GM18505 (cell line): Measurements from ENCODE around the gene FMN1.
A peak's percentile ranks its signal among the peaks of the same experiment; 100 is the strongest.
"Not testable (repeated sequence)": the region's sequence is repeated elsewhere in the genome, so short reads cannot be mapped to it uniquely, and the experiment has no call there.

Experiments
- ATAC-seq: cut with Tn5 transposase; IDR thresholded peaks from one replicate; pipeline ENCODE4 v1.9.1; 2021; ENCODE audit not compliant: unreplicated experiment
- POLR2A ChIP-seq: IDR thresholded peaks from 4 replicates; pipeline ENCODE4 v1.6.1; 2011; ENCODE audit warnings: borderline replicate concordance; ENCODE audit not compliant: insufficient read depth, insufficient read length; ENCODE audit errors: extremely low read depth

The FMN1 gene

DNA sequence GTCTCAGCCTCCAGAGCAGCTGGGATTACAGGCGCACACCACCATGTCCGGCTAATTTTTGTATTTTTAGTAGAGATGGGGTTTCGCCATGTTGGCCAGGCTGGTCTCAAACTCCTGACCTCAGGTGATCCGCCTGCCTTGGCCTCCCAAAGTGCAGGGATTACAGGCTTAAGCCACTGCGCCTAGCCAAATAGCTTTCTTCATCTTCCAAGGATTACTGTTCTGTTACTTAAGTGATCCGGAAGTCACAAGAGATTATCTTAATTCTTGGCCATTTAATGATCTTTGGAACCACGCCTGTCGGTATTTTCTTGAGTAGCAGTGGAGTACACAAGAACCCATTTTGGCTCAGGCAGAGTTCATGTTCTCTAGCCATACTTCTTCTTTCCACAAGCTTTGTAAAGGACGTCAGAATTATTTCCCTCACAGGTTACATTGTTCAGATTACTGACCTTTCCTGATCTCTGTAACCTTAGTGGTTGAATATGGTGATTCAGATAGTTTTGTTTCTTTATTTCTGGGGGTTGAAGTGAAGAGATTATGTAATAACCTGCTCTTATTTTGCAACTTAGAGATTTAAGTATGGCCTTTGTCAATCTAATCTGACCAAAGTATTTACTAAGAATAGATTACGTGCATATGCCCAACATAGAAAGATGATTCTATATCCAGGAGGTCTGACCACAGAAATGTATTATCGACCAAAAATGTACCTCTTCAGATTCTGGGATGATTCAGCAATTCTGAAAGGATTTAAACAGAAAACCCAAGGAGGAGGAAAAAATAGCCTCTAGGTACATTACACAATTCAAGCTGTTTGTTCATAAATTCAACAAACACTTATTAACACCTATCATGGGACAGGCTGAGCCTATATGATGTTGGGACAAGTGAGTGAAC lies 344.5 kb downstream of the FMN1 start:
- no peak for ATAC-seq
- no peak for TF ChIP-seq POLR2A

DNA sequence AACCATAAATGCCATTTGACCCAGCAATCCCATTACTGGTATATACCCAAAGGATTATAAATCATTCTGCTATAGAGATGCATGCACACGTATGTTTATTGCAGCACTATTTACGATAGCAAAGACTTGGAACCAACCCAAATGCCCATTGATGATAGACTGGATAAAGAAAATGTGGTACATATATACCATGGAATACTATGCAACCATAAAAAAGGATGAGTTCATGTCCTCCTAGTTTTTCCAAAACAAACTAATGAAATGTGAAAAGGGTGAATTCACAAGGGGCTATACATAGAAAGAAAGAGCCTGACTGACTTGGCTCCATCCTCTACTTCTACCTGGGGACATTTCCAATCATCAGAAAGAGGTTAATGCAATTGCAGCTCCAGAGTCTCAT lies 347.8 kb downstream of the FMN1 start:
- not testable (repeated sequence) for ATAC-seq

DNA sequence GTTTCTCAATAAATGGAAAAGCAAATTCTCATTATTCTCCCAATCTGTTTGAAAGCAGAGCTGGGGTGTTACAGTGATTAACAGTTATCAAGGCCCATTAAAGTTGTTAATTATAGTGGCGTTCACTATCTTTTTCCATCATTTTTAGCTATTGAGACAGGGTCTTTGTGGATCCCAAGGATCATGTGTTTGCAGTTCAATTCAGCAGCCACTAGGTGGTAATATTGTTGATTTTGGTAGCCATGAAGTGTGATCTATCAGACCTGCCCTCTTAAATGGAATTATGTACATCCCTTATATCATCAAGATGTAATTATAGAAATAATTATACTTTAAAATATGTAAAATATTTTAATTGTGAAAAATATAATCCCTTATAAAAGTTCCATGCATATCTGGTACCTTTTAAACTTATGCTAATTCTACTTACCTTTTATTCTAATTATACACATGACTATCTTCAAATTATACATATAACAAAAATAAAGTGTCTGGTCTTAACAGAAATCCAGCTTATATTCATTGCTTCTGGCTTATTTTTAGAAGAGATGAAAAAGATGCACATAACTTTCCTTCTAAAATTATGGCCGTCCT lies 350.3 kb downstream of the FMN1 start:
- no peak for ATAC-seq

DNA sequence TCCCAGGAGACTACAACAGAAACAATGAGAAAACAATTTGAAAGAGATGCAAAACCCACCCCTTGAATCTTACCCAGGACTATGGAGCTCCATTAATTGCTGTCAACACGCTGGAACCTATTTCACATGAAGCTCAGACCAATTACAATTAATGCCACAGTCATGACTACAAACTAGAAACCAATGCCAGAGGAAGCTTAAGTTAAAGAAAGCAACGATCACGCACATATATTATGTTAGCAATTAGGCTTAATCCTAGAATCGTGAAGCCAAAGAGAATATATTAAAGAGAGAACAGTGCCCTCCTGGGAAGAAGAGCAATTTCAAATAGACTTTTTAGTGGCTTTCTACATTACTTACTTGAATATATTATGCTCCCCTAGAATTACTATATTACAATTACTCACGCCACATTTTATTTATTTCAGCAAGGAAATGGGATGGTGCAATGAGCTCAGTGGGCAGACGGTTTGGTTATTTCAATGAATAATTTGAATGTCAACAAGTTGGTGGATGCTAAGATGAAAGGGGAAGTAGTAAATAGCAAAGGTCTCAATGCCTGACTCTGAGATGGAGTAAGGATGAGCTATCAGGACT lies 351.2 kb downstream of the FMN1 start:
- no peak for TF ChIP-seq POLR2A
- ATAC-seq: no peak

More for the DNA sequence above, 350.3 kb downstream of the FMN1 start:
- no peak for TF ChIP-seq POLR2A

DNA sequence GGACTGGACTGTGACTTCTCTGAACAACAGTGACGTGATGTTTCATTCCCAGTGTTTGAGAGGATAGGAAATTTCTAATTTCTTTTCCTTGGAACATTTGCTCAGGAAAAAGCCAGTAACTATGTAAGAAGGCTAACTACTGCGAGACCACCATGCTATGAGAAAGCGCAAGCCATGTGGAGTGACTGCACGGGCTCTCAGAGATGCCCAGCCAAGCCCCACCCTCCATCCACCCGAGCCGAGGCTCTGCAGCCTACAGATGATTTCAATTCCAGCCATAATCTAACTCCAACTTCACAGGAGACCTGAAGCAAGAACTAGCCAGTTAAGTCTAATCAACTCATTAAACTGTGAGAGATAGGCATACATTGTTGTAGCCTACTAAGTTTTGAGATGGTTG lies 352.4 kb downstream of the FMN1 start:
- no peak for ATAC-seq
- no peak for TF ChIP-seq POLR2A

GRCh38 chr15:32840507-32841245 lies 353.8 kb downstream of the FMN1 start:
- no peak for TF ChIP-seq POLR2A
- no peak for ATAC-seq

GRCh38 chr15:32838820-32839219 lies 355.7 kb downstream of the FMN1 start:
- TF ChIP-seq POLR2A: no peak
- no peak for ATAC-seq

DNA sequence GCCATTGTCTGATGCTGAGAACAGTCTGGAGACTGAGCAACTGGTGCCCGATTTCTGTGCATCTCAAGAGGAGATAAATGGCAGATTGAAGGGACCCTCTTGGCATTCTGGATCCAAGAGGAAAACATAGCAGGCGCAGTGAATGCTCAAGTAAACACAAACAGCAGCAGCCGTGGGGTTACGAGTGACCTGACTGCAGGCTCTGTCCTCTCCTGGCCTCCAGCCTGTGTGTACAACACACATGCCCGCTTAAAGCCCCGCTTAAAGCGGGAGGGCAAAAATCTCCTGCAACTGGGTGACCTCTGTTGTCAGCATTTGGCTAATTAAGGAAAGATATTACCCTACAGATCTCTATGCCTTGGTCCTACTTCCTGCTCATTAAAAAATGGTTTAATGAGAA lies 356.2 kb downstream of the FMN1 start:
- no peak for ATAC-seq
- no peak for TF ChIP-seq POLR2A

GRCh38 chr15:32837935-32838334 lies 356.6 kb downstream of the FMN1 start:
- TF ChIP-seq POLR2A: no peak
- no peak for ATAC-seq

DNA sequence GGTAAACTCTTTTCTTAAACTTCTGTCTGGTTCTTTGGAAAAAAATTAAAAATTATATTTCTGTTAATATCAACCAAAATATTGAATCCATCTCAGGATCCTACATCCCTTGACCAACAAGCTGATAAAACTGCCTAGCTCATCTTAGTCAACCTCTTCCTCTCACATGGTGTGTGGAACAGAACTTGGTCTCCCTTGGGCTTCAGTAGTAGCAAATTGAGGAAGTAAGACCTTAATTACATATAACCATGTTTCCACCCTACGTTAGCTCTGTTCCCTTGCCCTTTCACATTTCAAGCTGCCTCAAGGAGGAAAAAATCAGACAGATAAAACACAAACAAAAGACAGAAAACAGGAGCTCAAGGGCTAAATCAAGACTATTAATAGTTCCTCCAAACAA lies 360.4 kb downstream of the FMN1 start:
- TF ChIP-seq POLR2A: no peak
- peak; percentile 68 for ATAC-seq

DNA sequence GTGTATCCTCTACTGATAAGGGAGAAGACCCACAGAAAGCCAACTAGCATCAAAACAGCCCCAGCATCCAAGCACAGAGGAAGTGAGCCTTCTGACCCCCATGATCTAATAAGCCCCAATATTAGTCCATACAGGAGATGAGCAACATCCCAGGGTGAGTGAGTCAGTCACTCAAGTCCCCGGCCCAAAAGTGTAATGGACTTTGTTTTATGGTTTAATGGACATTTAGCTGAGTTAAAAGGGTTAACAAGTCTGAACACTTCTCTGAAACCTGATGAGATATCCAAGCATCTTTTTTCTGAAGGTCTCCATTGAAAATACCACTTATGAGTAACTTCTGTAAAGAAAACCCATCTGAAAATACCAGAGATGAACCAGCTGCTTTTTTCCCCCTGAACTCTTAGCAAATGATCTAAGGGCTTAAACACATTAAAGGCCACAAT lies 361.1 kb downstream of the FMN1 start:
- TF ChIP-seq POLR2A: no peak
- ATAC-seq: no peak

DNA sequence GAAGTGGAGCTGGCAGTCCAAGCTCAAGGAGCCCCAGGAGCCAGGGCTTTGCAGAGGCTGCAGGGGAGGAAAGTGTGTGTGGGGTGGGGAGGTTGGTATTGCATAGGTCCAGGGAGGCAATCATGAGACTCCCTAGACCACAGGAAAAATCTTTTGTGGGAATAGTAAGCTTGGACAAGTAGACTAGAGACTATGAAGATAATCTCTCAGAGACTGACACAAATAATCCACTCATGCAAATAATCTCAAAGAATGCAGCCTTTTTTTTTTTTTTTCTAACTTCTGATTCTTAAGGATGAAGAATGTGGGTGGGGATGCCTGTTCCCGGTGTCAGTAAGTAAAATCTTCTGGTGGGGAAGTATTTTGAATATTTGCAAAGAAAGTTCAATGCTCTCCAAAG lies 363.0 kb downstream of the FMN1 start:
- TF ChIP-seq POLR2A: no peak

DNA sequence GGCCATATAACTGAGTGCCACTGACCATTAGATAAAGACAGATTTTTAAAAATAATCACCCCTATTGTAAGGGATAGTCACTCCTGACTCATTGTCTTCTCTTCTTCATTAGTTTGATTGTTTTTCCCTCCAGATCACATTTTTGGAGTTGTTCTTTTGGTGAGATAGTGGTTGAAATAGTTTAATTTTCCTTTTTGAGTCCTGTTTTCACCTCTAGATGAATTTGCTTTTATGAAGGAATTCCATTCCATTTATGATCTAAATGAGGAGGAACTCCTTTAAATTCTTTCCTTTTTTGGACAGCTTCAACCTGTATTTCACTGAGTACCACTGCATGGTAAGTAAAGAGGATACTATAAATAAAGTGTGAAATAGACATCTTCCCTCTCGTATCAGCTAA lies 364.3 kb downstream of the FMN1 start:
- ATAC-seq: no peak
- TF ChIP-seq POLR2A: no peak

More for the DNA sequence above, 363.0 kb downstream of the FMN1 start:
- ATAC-seq: no peak
